ENCODE data around the gene EIF3A. TPM values are rescaled to one million over a fixed set of nuclear protein-coding genes. Genes with fewer than 3 reads are reported as not detected.
"Not testable (repeated sequence)": the region's sequence is repeated elsewhere in the genome, so short reads cannot be mapped to it uniquely, and the experiment has no call there.

The EIF3A gene
- total RNA-seq, 2 experiments from 2014 or later: 127 to 131 TPM

GRCh38 chr10:119113751-119114732 lies 33.4 kb upstream of the EIF3A start:
- Mint-ChIP-seq H3K27me3 (no peaks in the 10 kb centered on the region), H3K9me3 (no peaks in the 10 kb centered on the region), H3K4me3 (no peak overlapping the region), H3K36me3 (ENCODE audit: low read depth) (peaks cover 29% of the 10 kb centered on the region), H3K4me1 (ENCODE audit: low read depth) (peaks cover 9% of the 10 kb centered on the region), H3K27ac (peak overlapping the region; percentile 38)
- no peak for TF ChIP-seq CTCF (IDR thresholded peaks at IDR 0.05)
- CTCF ChIA-PET: interaction anchor here (1.7 to 2.4 kb wide), 2 partner anchors 13 to 18 kb away, joined by 3 to 5 read pairs; no protein-coding TSS in a partner anchor
- ATAC-seq (peak; percentile 13), DNase-seq (no peak)
- POLR2A ChIA-PET: interaction anchor here (1.3 to 2.0 kb wide), 3 partner anchors 10 to 31 kb away, joined by 5 to 8 read pairs (median 5); partner anchors contain the start of gene DENND10
- intact Hi-C loops (cut with micrococcal nuclease): no loop called here

- peaks cover 9% of the 10 kb centered on the region for H3K4me1 Mint-ChIP-seq (ENCODE audit: low read depth)
- POLR2A ChIA-PET: no interaction called here
- intact Hi-C loops (cut with micrococcal nuclease): no loop called here
- CTCF ChIA-PET: interaction anchor here (0.7 to 1.1 kb wide), 2 partner anchors 11 to 24 kb away, joined by 3 read pairs; no protein-coding TSS in a partner anchor
- H3K27me3 Mint-ChIP-seq: no peaks in the 10 kb centered on the region
- peaks cover 31% of the 10 kb centered on the region for H3K36me3 Mint-ChIP-seq (ENCODE audit: low read depth)
- DNase-seq (no peak), ATAC-seq (no peak)
- no peak for TF ChIP-seq CTCF (IDR thresholded peaks at IDR 0.05)
- H3K4me3 Mint-ChIP-seq: no peak overlapping the region
- no peaks in the 10 kb centered on the region for H3K9me3 Mint-ChIP-seq
- no peak overlapping the region for H3K27ac Mint-ChIP-seq
Observed at GRCh38 chr10:119112056-119112455, 31.4 kb upstream of the EIF3A start.

GRCh38 chr10:119107771-119108170 lies 27.2 kb upstream of the EIF3A start:
- POLR2A ChIA-PET; H3K9me3 Mint-ChIP-seq; H3K4me3 Mint-ChIP-seq; H3K27me3 Mint-ChIP-seq; H3K27ac Mint-ChIP-seq; intact Hi-C loops (cut with micrococcal nuclease); DNase-seq; H3K4me1 Mint-ChIP-seq (ENCODE audit: low read depth); ATAC-seq: not testable (repeated sequence)
- CTCF ChIA-PET: interaction anchor here (0.8 kb wide), 1 partner anchor 307 kb away, joined by 4 read pairs; no protein-coding TSS in a partner anchor
- H3K36me3 Mint-ChIP-seq (ENCODE audit: low read depth): peaks cover 14% of the 10 kb centered on the region

- H3K4me3 Mint-ChIP-seq; ATAC-seq; H3K27ac Mint-ChIP-seq; DNase-seq; H3K9me3 Mint-ChIP-seq; intact Hi-C loops (cut with micrococcal nuclease); POLR2A ChIA-PET; H3K4me1 Mint-ChIP-seq (ENCODE audit: low read depth); CTCF ChIA-PET; H3K27me3 Mint-ChIP-seq: not testable (repeated sequence)
- H3K36me3 Mint-ChIP-seq (ENCODE audit: low read depth): peaks cover 13% of the 10 kb centered on the region
Observed at GRCh38 chr10:119107106-119107505, 26.5 kb upstream of the EIF3A start.

GRCh38 chr10:119105899-119106298 lies 25.3 kb upstream of the EIF3A start:
- intact Hi-C loops (cut with micrococcal nuclease); H3K9me3 Mint-ChIP-seq; H3K27ac Mint-ChIP-seq; ATAC-seq; H3K4me1 Mint-ChIP-seq (ENCODE audit: low read depth); H3K27me3 Mint-ChIP-seq; DNase-seq: not testable (repeated sequence)
- ChIA-PET POLR2A (interaction anchor here (1.2 to 3.2 kb wide), 2 partner anchors 14 to 26 kb away, joined by 4 to 14 read pairs; no protein-coding TSS in a partner anchor), CTCF (interaction anchor here (0.6 kb wide), 1 partner anchor 280 kb away, joined by 3 read pairs; no protein-coding TSS in a partner anchor)
- H3K36me3 Mint-ChIP-seq (ENCODE audit: low read depth): peaks cover 11% of the 10 kb centered on the region
- H3K4me3 Mint-ChIP-seq: peak overlapping the region; percentile 72

- H3K4me1 Mint-ChIP-seq (ENCODE audit: low read depth): peaks cover 11% of the 10 kb centered on the region
- no peak for ATAC-seq
- intact Hi-C loops (cut with micrococcal nuclease): no loop called here
Observed at GRCh38 chr10:119105155-119105554, 24.5 kb upstream of the EIF3A start.

More at GRCh38 chr10:119105155-119105554, 24.5 kb upstream of the EIF3A start:
- Mint-ChIP-seq H3K36me3 (ENCODE audit: low read depth) (peaks cover 10% of the 10 kb centered on the region), H3K9me3 (no peaks in the 10 kb centered on the region), H3K27me3 (no peaks in the 10 kb centered on the region), H3K27ac (no peak overlapping the region), H3K4me3 (peak overlapping the region; percentile 72)
- POLR2A ChIA-PET: interaction anchor here (0.9 to 3.2 kb wide), 6 partner anchors 10 to 35 kb away, joined by 4 to 14 read pairs (median 4); partner anchors contain the start of gene EIF3A
- CTCF ChIA-PET: interaction anchor here (3.0 kb wide), 1 partner anchor 26 kb away, joined by 11 read pairs; no protein-coding TSS in a partner anchor
- no peak for DNase-seq
- TF ChIP-seq CTCF (IDR thresholded peaks at IDR 0.05): no peak
